GM21825 (cell line): ENCODE results near the gene LGALS12.

ENCODE experiments used
- ATAC-seq: cut with Tn5 transposase; IDR thresholded peaks from one replicate; pipeline ENCODE4 v1.9.1; 2021; ENCODE audit warnings: mild to moderate bottlenecking, moderate library complexity; ENCODE audit not compliant: unreplicated experiment

Gene LGALS12, protein sequence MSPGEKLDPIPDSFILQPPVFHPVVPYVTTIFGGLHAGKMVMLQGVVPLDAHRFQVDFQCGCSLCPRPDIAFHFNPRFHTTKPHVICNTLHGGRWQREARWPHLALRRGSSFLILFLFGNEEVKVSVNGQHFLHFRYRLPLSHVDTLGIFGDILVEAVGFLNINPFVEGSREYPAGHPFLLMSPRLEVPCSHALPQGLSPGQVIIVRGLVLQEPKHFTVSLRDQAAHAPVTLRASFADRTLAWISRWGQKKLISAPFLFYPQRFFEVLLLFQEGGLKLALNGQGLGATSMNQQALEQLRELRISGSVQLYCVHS

DNA sequence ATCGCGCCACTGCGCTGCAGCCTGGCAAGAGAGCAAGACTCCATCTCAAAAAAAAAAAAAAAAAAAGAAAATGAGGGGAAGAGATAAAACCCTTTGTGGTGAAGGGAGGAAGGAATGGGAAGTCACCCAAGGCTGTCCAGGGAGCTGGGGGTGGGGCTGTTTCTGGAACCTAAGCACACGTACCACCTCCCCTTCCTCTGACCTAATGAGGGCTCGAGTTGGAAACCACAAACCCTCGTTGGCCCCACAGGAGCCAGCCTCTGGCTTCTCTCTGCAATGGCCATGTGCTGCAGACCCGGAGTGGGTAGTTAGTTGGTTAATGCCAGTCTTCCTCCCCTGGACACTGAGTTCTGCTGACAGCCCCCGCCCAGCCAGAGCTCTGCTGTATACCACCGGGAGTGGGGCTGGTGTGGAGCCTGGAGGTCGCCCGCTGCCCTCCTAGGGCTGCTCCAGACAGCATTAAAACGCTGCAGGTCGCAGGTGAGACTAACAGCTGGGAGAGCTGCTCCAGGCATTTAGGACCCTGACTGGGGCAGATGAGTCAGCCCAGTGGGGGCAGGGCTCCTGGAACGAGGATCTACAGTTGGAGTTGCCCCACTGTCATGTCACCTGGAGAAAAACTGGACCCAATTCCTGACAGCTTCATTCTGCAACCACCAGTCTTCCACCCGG is at the start of gene LGALS12:
LGALS12 (plus strand) TSS at position 228 of the 672 bp plus-strand sequence; CDS start at position 603, 375 bp downstream.
- ATAC-seq: no peak

DNA sequence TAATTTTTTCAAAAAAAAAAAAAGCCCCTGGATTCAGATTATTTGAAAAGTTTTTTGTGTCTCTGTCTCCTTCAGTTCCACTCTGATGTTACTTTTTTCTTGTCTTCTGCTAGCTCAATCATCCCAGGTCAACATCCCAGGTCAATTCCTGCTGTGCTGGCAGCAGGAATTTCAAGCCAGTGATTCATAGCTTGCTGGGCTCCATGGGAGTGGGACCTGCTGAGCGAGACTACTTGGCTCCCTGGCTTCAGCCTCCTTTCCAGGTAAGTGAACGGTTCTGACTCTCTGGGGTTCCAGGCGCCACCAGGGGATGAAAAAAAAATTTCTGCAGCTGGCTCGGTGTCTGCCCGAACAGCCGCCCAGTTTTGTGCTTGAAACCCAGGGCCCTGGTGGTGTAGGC is 46.3 kb upstream of the LGALS12 start:
- ATAC-seq: no peak

DNA sequence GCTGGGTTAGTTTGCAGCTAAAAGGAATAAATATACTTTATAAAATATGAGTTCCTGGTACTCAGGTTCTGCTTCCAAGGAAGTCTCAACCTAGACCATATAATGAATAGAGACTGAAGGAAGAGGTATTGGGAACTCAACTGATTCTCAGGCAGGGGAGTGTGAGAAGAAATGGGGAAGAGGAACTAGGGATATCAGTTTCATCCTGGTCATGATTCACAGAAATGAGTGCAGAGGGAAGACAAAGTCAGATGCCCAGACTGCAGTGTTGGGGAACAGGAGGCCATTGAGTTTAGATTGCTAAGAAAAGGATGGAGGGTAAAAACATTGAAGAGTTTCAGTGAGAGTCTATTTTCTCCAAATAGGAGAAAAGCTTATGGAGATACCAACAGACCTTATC is 43.7 kb upstream of the LGALS12 start:
- ATAC-seq: no peak

DNA sequence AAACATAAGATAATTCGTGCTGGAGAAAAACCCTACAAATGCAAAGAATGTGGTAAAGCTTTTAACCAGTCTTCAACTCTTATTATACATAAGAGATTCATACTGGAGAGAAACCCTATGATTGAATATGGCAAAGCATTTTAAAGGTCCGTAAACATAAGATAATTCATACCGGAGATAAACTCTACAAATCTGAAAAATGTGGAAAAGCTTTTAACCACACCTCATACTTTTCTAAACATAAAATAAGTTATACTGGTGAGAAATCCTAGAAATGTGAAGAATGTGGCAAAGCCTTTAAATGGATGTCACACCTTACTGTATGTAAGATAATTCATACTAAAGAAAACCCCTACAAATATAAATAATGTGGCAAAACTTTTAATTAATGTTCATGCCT is 35.6 kb upstream of the LGALS12 start:
- ATAC-seq: no peak

DNA sequence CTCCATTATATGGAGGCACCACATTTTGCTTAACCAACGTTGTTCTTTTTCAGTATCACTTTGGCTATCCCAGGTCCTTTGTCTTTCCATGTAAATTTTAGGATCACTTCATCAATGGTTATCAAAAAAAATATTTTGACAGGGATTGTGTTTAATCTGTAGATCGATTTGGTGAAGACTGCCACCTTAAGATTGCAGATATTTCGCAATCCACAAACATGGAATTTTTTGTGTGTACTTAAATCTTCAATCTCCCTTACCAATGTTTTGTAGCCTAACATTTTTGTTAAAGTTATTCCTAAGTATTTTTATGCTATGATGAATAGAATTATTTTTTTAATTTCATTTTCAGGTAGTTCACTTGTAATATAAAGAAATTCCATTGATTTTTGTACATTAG is 33.5 kb upstream of the LGALS12 start:
- ATAC-seq: no peak

DNA sequence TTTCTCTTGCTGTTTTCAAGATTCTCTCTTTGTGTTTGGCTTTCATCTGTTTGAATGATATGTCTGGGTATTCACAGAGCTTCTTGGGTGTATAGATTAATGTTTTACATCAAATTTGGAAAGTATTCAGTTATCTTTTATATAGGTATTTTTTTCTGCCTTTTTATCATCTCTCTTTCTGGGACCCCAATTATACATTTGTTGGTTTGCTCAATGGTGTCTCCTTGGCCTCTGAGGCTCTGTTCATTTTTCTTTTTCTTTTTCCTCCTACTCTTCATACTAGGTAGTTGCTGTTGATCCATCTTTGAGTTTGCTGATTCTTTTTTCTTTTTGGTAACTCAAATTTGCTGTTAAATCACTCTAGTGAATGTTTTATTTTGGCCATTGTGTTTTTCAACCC is 29.3 kb upstream of the LGALS12 start:
- ATAC-seq: no peak

DNA sequence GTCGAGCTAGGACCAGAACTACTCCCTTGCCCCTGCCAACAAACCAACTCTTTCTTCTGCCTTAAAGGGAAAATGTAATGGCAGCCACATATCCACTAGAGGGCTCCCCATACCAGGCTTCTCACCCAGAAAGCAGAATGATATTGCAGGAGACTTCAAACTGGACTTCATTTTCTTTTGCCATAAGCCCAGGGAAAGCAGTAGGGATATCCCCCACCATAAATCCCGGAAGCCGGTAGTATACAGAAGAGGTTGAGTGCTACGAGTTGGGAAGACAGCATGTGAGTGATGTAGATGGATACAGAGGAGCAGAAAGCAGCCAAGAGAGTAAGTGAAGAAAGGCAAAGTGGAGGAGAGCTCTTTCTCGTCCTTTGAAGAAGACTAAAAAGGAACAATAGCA is 27.0 kb upstream of the LGALS12 start:
- ATAC-seq: no peak

DNA sequence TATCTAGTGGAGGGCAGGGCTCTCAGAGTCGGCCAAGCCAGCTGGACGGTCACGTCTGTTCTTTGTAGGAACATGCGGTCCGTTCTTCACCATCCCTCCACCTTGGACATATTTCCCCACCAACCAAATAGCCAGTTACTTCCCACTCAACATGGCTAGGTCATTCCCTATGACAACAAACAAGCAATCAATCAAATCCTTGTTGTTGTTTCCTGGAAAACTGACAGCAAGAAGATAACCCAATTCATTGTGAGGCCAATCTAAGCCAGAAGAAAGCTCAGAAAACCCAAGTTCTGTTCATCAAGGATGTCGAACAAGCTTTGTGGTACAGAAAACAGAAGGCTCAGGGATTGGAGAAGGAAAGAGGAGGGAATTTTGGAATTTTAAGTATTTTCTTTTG is 25.8 kb upstream of the LGALS12 start:
- ATAC-seq: no peak

DNA sequence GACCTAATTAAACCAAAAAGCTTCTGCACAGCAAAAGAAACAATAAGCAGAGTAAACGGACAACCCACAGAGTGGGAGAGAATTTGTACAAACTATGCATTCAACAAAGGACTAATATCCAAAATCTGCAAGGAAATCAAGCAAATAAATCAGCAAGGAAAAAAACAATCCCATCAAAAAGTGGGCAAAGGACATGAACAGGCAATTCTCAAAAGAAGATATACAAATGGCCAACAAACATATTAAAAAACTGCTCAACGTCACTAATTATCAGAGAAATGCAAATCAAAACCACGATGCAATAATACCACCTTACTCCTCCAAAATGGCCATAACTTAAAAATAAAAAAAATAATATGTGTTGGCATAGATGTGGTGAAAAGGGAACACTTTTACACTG is 20.1 kb upstream of the LGALS12 start:
- no peak for ATAC-seq

DNA sequence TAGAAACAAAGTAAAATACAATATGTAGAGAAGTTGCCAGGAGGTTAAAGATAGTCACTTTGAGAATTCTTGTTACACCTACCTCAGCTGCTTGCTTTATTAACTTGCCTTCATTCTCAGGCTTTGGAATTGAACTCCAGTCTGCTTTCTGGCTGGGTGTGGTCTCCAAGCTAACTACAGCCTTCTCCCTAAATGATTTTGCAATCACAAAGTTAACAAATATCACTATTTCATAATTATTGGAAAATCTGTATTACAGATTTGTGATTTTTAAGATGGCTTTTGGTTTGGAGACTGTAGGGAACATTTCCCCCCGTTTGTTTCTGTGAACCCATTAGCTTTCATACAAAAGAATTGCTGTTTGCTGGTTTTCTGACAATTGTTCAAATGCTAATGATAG is 17.1 kb upstream of the LGALS12 start:
- ATAC-seq: no peak

DNA sequence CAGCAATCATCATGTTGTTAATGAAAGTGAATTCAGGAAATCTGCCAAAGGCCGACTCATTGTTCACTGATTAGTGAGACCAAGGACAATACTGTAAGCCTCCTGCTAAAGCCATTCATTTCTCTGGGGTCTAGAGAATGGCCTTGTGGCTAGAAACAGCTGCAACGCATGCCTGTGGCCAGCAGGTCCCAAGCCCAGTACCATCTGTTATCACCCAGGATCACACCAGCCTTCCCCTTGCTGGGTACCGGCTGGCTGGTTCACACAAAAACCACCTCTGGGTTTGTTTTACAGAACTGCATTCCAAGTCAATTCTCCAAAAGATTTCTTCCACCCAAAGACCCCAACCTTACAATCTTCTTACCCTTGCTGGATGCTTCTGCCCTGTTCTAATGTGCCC is 16.0 kb upstream of the LGALS12 start:
- ATAC-seq: no peak

DNA sequence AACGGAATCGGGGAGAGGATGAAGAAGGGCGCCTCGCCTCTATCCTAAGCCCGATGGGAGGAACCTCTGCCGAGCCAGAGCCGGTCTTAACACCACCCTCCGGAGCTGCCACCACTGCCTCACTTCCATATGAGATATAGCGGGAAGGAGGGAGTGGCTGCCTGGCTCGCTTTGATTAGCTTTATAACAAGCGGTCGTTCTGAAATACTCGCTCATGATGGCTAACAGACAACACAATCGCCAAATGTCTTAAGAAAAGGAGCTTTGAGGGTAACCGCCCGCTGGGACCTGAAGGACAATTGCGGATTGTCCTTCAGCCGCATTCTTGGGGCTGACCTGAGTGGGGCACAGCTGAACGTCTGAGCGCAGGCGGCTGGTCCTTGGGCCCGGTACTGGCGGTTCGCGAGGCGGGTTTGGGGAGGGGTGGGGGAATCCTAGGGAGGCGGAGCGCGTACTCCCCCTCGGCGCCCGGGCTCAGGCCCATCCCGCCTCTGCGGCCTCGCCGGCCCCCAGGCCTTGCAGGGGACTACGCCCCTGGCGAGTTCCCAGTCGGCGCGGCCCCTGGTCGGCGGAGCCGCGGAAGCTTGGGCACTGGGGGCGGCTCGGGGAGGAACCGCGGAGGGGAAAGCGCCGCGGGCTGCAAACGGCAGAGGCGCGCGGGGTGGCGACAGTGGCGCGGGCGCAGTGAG is 15.2 kb upstream of the LGALS12 start, which contains the start of gene PLAAT5:
PLAAT5 (minus strand) TSS at position 617 of the 689 bp plus-strand sequence; CDS start at position 484, 133 bp downstream.
- ATAC-seq: no peak

DNA sequence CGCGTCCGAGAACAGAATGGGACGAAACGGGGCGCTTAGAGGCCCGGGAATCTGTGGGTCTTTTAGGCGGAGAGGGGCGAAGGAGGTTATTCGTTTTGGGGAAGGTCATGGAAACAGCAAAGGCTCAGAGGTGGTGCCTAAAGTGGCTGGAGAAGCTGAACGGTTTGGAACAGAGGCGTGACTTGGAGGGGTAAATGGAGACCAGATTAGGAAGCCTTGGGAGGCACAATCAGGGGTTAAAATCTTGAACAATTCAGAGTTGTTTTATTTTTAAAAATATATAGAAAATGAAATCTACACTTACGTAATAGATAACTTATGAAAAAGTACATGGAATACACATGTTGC is 14.7 kb upstream of the LGALS12 start:
- no peak for ATAC-seq

DNA sequence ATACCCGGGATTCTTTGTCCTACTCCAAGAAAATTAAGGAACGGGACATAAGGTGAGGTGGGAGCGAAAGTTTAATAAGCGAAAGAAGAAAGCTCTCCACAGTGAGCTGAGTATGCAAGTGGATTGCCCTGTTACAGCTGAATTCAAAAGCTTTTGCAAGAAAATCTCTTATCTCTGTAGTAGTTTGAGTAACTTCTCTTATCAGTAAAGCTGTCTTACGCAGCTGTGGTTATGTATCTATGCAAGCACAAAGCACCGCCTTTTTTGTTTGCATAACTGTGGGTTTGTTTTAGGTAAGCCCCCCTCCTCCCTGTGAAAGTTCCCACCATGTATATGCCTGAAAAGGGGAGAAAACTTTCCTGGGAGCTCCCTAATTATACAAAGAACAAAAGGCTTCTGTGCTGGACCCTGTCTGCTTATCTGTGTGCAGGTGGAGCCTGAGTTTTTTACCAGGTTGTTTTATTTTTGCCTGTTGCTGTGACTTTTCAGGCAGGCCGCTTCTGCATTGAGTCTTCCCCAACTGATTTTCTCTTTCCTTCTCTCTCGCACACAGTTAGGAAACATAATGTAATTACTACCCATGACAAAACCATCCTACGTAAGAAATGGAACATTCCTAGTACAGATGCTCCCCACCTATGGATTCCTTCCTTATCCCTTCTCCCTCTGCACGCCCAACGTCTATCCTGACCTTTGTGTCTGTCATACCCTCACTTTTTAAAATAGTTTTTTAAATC is 14.1 kb upstream of the LGALS12 start:
- no peak for ATAC-seq

DNA sequence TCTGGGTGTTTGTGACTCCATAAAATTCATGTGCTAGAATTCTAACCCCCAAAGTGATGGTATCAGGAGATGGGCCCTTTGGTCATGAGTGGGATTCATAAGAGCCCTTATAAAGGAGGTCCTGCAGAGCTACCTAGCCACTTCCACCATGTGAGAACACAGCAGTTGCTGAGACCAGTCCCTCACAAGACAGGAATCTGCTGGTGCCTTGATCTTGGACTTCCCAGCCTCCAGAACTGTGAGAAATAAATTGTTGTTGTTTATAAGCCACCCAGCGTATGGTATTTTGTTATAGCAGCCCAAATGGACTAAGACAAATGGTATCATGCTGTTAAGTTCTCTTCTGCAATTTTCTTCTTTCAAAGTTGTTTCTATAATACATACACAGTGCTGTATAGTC is 13.4 kb upstream of the LGALS12 start:
- no peak for ATAC-seq

DNA sequence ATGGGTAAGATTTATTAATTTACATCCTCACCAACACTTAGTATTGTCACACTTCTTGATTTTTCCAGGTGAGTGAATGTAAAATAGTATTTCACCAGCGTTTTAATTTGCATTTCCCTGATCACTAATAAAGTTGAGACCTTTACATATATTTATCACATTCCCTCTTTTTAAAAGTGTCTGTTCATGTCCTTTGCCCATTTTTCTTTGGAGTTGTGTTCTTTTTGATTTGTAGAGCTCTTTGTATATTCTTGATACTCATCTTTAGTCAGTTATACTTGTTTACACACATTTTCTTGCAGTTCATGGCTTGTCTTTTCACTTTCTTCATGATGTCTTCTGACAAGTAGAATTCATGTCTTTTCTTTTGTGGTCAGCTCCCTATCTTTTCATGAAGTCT is 12.8 kb upstream of the LGALS12 start:
- ATAC-seq: no peak

DNA sequence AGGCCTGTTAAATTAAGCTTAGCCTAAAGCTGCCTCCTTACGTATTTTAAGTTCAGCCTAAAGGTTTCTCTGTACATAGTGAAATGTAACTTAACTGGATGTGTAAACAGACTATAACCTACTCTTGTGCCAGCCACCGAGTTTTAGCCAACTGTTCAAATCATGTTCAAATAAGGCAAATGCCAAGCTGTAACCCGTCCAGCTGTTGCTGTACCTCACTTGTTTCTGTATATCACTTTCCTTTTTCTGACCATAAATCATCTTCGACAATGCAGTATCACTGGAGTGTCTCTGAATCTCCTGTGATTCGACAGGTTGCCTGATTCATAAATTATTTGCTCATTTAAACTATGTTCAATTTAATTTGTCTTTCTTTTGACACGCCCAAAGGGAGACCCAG is 10.9 kb upstream of the LGALS12 start:
- no peak for ATAC-seq

DNA sequence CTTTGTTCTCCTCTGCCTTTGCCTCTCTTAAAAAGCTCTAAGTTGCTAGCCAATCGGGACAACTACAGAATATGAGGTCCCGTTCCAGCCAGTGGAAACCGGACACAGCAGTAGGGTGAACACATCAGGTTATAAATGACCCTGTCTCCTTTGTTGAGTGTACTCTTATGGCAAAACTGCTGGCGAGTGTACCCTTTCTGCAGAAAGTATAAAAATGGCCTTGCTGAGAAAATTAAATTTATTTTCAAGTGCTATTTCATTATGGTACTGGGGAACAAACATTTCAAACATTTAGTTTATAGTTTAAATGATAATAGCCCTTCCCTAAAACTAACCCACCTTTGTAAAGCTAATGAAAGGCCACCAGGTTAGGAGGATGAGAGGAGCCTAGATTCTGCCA is 6.0 kb upstream of the LGALS12 start:
- ATAC-seq: no peak

DNA sequence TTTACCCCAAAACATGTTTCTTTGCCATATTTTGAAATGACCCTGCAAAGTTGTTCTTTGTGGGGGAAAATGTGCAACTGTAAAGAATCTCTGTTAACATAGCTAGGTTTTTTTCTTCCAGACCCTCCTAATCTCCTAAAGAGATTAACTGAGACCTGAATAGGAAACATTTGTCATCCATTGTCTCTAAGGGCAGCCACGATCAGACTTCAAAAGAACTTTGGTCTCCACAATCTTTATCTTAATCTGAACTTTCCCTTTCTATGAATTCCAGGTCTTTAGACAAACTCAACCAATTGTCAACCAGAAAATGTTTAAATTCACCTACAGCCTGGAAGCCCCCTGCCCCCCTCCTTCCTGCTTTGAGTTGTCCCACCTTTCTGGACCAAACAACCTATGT is 4.6 kb upstream of the LGALS12 start:
- no peak for ATAC-seq

DNA sequence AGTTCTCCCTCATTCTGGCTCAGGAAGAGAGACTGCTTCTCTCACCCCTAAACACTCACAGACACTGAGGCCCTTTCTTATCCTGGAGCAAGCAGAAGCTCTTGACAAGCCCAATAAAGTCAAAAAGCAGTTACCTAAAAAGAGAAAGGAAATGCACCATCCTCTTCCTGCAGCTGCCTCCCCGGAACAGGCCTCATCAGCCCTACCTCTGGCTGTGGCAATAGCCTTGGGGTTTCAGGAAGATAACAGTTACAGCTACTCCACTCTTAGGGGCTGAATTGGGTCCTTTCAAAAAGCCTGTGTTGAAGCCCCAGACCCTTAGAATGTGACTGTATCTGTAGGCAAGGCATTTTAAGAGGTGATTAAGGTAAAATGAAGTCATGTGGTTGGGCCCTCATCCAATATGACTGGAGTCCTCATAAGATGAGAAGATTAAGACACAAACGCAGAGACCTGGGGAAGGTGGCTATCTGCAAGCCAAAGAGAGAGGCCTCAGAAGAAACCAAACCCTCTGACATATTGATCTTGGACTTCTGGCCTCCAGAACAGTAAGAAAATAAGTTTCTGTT is 3.5 kb upstream of the LGALS12 start:
- ATAC-seq: no peak

DNA sequence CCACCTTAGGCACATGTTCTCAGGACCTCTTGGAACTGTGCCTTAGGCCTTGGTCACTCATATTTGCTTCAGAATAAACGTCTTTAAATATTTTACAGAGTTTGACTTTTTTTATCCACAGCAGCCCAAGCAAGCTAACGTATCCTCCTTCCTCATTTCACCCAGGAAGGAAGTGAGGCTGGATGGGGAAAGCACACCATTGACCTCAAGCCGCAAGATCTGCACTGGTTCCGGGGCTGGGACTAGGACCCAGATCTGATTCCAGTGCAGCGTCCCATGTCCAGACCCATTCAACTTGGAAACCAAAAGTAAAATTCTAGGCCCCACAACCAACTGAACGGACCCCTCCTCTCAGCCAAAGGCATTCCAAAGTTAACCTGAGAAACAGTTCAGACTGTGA is 2.4 kb upstream of the LGALS12 start:
- ATAC-seq: no peak
